Astrocyte of the cerebellum (primary cell): ENCODE measurements around the gene AGBL5.

ENCODE experiments used
- DNase-seq: peaks from one replicate; pipeline ENCODE4 v3.0.0-alpha.2; 2011; ENCODE audit warnings: low read depth
- H3K4me3 ChIP-seq: 2 replicates; pipeline ENCODE4 v1.5.1; 2011; ENCODE audit warnings: mild to moderate bottlenecking, low read depth, low read length, moderate library complexity
- in situ Hi-C: cut with HindIII; loops from 2 replicates; pipeline ENCODE4 v1.10.0; 2017; ENCODE audit warnings: low sequenced_read_pairs
- TF ChIP-seq, protein P1 (sequence below): IDR thresholded peaks from 2 replicates; pipeline ENCODE4 v1.5.1; 2012; ENCODE audit warnings: low read length, low read depth, moderate library complexity, mild to moderate bottlenecking; ENCODE audit errors: missing control alignments

Gene AGBL5

DNA sequence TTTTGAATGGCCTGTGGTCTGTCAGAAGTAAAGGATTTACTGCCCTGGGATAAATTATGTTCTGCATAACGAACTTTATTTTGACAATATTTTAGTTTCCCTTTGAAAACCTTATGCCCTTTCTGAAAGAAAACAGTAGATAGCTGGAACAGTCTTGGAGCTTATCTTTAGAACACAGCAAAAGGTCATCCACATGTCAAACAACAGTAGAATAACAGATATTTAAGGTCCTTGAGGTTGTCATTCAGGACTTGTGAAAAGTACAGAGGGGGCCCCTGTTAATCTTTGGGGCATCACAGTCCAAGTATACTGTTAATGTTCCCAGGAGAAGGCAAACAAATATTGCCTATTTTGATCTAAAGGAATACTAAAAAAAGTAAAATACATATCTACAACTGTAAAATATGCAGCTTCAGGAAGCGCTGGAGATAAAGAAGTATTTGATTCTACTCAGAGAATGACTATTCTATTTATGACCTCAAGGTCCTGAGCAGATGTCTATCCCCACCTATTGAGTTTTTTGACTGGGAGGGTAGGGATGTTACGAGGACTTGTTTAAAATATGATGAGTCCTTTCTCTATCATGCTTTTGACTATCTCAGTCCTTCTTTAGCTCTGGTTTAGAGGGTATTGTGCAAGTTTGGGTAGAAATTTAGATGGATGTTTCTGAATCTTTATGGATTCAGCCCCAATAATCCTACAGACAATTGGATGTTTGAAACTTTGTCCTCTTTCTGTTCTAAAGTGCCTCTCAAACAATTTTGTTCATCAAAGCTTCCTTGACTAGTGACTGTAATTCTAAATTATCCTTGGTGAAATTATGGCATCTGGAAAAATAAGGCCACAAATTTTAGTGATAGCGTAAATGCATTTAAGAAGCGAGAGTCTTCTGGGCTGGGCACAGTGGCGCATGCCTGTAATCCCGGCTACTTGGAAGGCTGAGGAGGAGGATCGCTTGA lies 43.8 kb upstream of the AGBL5 start:
- H3K4me3 ChIP-seq: no peak overlapping the region
- TF ChIP-seq, protein P1, sequence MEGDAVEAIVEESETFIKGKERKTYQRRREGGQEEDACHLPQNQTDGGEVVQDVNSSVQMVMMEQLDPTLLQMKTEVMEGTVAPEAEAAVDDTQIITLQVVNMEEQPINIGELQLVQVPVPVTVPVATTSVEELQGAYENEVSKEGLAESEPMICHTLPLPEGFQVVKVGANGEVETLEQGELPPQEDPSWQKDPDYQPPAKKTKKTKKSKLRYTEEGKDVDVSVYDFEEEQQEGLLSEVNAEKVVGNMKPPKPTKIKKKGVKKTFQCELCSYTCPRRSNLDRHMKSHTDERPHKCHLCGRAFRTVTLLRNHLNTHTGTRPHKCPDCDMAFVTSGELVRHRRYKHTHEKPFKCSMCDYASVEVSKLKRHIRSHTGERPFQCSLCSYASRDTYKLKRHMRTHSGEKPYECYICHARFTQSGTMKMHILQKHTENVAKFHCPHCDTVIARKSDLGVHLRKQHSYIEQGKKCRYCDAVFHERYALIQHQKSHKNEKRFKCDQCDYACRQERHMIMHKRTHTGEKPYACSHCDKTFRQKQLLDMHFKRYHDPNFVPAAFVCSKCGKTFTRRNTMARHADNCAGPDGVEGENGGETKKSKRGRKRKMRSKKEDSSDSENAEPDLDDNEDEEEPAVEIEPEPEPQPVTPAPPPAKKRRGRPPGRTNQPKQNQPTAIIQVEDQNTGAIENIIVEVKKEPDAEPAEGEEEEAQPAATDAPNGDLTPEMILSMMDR: no peak
- DNase-seq: no peak
- in situ Hi-C loops: no loop called here

DNA sequence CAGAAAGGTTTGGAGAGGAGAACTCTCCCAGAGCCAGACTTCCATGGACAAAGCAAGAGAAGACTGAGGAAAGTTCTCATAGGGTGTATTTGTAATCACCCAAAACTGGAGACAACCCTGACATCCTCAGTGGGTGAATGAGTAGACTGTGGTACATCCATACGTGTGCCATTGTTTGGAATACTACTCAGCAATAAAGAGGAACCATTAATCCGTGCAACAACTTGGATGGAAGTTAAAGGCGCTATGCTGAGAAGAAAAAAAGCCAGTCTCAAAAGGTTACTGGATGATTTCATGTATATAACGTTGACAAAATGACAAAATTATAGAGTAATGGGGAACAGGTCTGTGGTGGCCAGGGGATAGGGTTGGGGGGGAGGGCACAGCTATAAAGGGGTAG lies 42.8 kb upstream of the AGBL5 start:
- DNase-seq: no peak
- H3K4me3 ChIP-seq: no peak overlapping the region
- in situ Hi-C loops: no loop called here
- TF ChIP-seq, protein P1: no peak

DNA sequence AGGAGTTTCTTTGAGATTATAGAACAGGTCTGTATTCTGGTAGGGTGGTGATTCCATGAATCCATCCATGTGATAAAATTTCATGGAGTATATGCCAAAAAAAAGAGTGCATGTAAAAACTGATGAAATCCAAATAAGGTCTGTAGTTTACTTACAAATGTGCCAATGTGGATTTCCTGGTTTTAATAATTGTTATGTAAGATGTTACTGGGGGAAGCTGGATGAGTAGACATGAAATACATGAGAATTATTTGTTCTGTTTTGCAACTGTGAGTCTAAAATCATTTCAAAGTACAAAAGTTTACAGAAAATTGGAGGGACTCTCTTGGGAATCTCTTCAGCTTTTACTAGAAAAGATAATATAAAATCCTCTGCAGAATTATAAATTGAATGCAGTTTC lies 42.4 kb upstream of the AGBL5 start:
- DNase-seq: no peak
- TF ChIP-seq, protein P1: no peak
- in situ Hi-C loops: no loop called here
- no peak overlapping the region for H3K4me3 ChIP-seq

DNA sequence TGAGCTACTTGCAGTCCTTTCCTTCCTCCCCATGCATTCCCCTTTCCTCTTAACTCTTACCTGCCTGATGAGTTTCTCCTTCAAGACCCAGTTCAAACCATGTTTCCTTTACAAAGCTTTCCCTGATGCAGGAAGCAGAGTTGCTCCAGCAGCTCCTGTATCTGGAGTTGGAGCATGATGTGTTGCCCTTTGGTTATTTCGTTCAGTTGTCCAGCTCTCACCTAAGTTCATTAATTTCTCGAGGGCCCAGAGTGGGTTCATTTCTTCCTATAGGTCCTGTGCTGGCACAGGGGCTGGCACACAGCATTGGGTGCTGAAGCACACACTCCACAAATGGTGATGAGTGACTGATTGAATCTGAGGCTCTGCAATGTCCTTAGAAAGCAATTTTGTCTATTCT lies 41.8 kb upstream of the AGBL5 start:
- DNase-seq: no peak
- H3K4me3 ChIP-seq: no peak overlapping the region
- TF ChIP-seq, protein P1: no peak
- in situ Hi-C loops: no loop called here

DNA sequence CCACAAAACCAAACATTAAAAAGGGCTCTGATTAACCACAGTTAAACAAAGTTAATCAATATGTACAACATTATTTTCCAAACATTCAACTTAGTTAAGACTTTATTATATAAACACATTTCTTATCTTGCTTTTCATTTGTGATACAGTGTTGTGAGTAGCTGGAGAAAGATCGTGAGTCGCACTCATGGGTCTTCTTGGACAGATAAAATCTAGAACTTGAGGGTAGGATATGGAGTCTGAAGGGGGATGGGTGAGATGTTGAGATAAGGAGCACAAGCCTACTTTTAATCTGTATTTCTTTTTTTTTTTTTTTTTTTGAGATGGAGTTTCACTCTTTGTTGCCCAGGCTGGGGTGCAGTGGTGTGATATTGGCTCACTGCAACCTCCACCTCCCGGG lies 41.3 kb upstream of the AGBL5 start:
- H3K4me3 ChIP-seq: no peak overlapping the region
- DNase-seq: no peak
- in situ Hi-C loops: no loop called here
- TF ChIP-seq, protein P1: no peak

DNA sequence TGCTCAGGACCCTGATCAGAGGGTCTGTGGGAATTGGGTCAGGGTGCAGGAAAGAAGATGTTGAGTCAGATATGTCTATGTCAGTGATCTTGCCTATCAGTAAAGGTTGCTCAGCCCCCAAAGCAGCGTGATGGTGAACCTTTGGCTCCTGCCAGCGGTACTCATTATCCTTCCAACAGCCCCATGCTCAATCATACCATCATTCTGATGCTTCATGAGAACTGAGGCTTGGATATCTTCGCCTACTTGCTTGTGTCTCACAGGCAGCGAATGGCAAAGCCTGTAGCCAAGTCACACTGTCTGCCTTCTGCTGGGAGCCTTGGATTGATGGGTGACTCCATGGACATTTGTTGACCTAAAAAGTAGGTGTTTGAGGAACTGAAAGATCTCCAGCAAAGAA lies 37.7 kb upstream of the AGBL5 start:
- H3K4me3 ChIP-seq: no peak overlapping the region
- TF ChIP-seq, protein P1: no peak
- in situ Hi-C loops: no loop called here
- no peak for DNase-seq
